ENCODE data around the gene COL6A5. TPM values are rescaled to one million over a fixed set of nuclear protein-coding genes. Genes with fewer than 3 reads are reported as not detected.

Gene COL6A5
- total RNA-seq, 1 experiment from 2014 or later = not detected

DNA sequence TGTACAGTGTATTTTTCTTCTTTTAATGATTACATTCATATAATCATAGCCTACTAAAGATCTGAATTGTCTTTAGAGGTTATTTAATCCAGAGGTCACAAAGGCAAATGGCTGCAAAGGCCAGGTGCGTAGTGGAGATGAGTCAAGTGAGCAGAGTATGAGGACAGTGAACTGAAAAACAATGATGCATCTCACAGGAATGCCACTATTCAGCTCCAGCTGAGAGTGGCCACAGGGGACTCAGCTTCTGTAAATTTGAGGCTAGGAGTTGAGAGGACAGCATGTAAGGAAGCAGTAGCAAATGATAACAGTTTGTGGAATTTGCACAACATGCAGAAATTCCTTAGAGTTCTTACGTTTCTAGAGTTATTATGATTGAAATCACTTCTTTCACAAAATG lies 50.4 kb downstream of the COL6A5 start:
- peaks cover 14% of the 10 kb centered on the region for H3K27me3 ChIP-seq (ENCODE audit: insufficient read depth, low read length)
- no peaks in the 10 kb centered on the region for H3K79me2 ChIP-seq (ENCODE audit: insufficient read depth, low read length)
- no peaks in the 10 kb centered on the region for H4K20me1 ChIP-seq (ENCODE audit: insufficient read depth)
- H3K9ac ChIP-seq (ENCODE audit: low read length) = no peak overlapping the region
- ChIA-PET POLR2A (no interaction called here), CTCF (no interaction called here), RAD21 (ENCODE audit: low non-redundant PET in 1 of 2, low total read pairs in 2 of 2, uncharacterized antibody in 2 of 2, unreplicated experiment in 2 of 2) (no interaction called here)
- TF ChIP-seq JUND (IDR thresholded peaks at IDR 0.05) (peak; percentile 37; the same call in 1 of the 2 replicates), SP1 (IDR thresholded peaks at IDR 0.05; ENCODE audit: low read depth) (peak; percentile 26; the same call in 1 of the 2 replicates), RAD21 (IDR thresholded peaks at IDR 0.05; ENCODE audit: low read depth) (no peak), CBX3 (IDR thresholded peaks at IDR 0.05; ENCODE audit: low read depth) (no peak), ZNF274 (IDR thresholded peaks at IDR 0.05; ENCODE audit: low read depth, low read length) (no peak), FOSL1 (IDR thresholded peaks at IDR 0.05; ENCODE audit: low read depth) (peak; percentile 37; the same call in 1 of the 2 replicates)
- peaks cover 0 to 8% of the 10 kb centered on the region in 2 experiments; a peak in 1 of 4 replicates for H3K4me1 ChIP-seq (ENCODE audit: control insufficient read depth in 1 of 2, insufficient read depth in 2 of 2, low read length in 2 of 2)
- ATAC-seq = peak; percentile 63
- intact Hi-C loops (cut with micrococcal nuclease) = no loop called here
- H2AFZ ChIP-seq (ENCODE audit: low read depth, low read length, poor library complexity, severe bottlenecking) = no peak overlapping the region
- no peak overlapping the region for H3K4me3 ChIP-seq (replicated peaks in 1 of 2; ENCODE audit: low read depth in 1 of 2, low read length in 2 of 2)
- H3K36me3 ChIP-seq (ENCODE audit: control insufficient read depth in 1 of 2, insufficient read depth in 2 of 2, low read length in 2 of 2) = no peaks in the 10 kb centered on the region
- H3K27ac ChIP-seq (ENCODE audit: low read depth, low read length) = no peak overlapping the region
- peak overlapping the region; percentile 7; the same call in 1 of the 2 replicates for H3K4me2 ChIP-seq (ENCODE audit: low read length)
- BruUV-seq (replicated peaks) = no TSS peak
- no peaks in the 10 kb centered on the region for H3K9me3 ChIP-seq (ENCODE audit: control insufficient read depth in 1 of 2, insufficient read depth in 1 of 2, low read depth in 1 of 2, low read length in 2 of 2)
- H3K9me2 ChIP-seq (ENCODE audit: insufficient read depth) = no peaks in the 10 kb centered on the region
- DNase-seq (ENCODE audit: low read depth, low spot score) = peak; percentile 6

- CTCF ChIA-PET = no interaction called here
- TF ChIP-seq, protein P1, sequence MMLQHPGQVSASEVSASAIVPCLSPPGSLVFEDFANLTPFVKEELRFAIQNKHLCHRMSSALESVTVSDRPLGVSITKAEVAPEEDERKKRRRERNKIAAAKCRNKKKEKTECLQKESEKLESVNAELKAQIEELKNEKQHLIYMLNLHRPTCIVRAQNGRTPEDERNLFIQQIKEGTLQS (IDR thresholded peaks at IDR 0.05) = no peak
- TF ChIP-seq RAD21 (IDR thresholded peaks at IDR 0.05; ENCODE audit: low read depth) (no peak), ZNF274 (IDR thresholded peaks at IDR 0.05; ENCODE audit: low read depth, low read length) (no peak), SRF (IDR thresholded peaks at IDR 0.05; ENCODE audit: low read depth) (no peak), JUND (IDR thresholded peaks at IDR 0.05) (no peak), EGR1 (IDR thresholded peaks at IDR 0.05; ENCODE audit: low read depth) (no peak)
- TF ChIP-seq, protein P2, sequence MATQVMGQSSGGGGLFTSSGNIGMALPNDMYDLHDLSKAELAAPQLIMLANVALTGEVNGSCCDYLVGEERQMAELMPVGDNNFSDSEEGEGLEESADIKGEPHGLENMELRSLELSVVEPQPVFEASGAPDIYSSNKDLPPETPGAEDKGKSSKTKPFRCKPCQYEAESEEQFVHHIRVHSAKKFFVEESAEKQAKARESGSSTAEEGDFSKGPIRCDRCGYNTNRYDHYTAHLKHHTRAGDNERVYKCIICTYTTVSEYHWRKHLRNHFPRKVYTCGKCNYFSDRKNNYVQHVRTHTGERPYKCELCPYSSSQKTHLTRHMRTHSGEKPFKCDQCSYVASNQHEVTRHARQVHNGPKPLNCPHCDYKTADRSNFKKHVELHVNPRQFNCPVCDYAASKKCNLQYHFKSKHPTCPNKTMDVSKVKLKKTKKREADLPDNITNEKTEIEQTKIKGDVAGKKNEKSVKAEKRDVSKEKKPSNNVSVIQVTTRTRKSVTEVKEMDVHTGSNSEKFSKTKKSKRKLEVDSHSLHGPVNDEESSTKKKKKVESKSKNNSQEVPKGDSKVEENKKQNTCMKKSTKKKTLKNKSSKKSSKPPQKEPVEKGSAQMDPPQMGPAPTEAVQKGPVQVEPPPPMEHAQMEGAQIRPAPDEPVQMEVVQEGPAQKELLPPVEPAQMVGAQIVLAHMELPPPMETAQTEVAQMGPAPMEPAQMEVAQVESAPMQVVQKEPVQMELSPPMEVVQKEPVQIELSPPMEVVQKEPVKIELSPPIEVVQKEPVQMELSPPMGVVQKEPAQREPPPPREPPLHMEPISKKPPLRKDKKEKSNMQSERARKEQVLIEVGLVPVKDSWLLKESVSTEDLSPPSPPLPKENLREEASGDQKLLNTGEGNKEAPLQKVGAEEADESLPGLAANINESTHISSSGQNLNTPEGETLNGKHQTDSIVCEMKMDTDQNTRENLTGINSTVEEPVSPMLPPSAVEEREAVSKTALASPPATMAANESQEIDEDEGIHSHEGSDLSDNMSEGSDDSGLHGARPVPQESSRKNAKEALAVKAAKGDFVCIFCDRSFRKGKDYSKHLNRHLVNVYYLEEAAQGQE (IDR thresholded peaks at IDR 0.05; ENCODE audit: low read depth) = no peak
- RAD21 ChIA-PET (ENCODE audit: low non-redundant PET in 1 of 2, low total read pairs in 2 of 2, uncharacterized antibody in 2 of 2, unreplicated experiment in 2 of 2) = no interaction called here
- Histone ChIP-seq H3K4me3 (replicated peaks in 1 of 2; ENCODE audit: low read depth in 1 of 2, low read length in 2 of 2) (no peak overlapping the region), H3K36me3 (ENCODE audit: control insufficient read depth in 1 of 2, insufficient read depth in 2 of 2, low read length in 2 of 2) (no peaks in the 10 kb centered on the region), H2AFZ (ENCODE audit: low read depth, low read length, poor library complexity, severe bottlenecking) (no peak overlapping the region), H3K9ac (ENCODE audit: low read length) (no peak overlapping the region), H3K79me2 (ENCODE audit: insufficient read depth, low read length) (no peaks in the 10 kb centered on the region), H3K4me2 (ENCODE audit: low read length) (no peak overlapping the region), H4K20me1 (ENCODE audit: insufficient read depth) (no peaks in the 10 kb centered on the region; the same call in 1 of the 2 replicates), H3K9me3 (ENCODE audit: control insufficient read depth in 1 of 2, insufficient read depth in 1 of 2, low read depth in 1 of 2, low read length in 2 of 2) (no peaks in the 10 kb centered on the region), H3K9me2 (ENCODE audit: insufficient read depth) (no peaks in the 10 kb centered on the region), H3K27ac (ENCODE audit: low read depth, low read length) (no peak overlapping the region), H3K4me1 (ENCODE audit: control insufficient read depth in 1 of 2, insufficient read depth in 2 of 2, low read length in 2 of 2) (no peaks in the 10 kb centered on the region), H3K27me3 (ENCODE audit: insufficient read depth, low read length) (peaks cover 44% of the 10 kb centered on the region)
- no peak for ATAC-seq
- intact Hi-C loops (cut with micrococcal nuclease) = no loop called here
- POLR2A ChIA-PET = no interaction called here
- no peak for DNase-seq (ENCODE audit: low read depth, low spot score)
- no TSS peak for BruUV-seq (replicated peaks)
Measured at GRCh38 chr3:130404401-130404800, 58.9 kb downstream of the COL6A5 start.
